ENCODE results near the gene CD300LF.

- no peak for TF ChIP-seq POLR2A (IDR thresholded peaks at IDR 0.05)
- no peak for TF ChIP-seq CTCF (IDR thresholded peaks at IDR 0.05)
Observed at GRCh38 chr17:74720506-74720905, 7.8 kb upstream of the CD300LF start.
